T-helper 22 cell (primary cell): Measurements from ENCODE around the gene ZC2HC1B.

Experiments used
- DNase-seq: peaks from one replicate; pipeline ENCODE4 v3.0.0-alpha.2; 2020; ENCODE audit warnings: low read depth

Gene ZC2HC1B

GRCh38 chr6:143963158-143963919, 99.1 kb downstream of the ZC2HC1B start:
- no peak for DNase-seq

GRCh38 chr6:143964674-143965081, 100.4 kb downstream of the ZC2HC1B start:
- no peak for DNase-seq

- no peak for DNase-seq
These were observed 101.4 kb downstream of the ZC2HC1B start for GRCh38 chr6:143965503-143966171.

GRCh38 chr6:143966312-143966711, 102.0 kb downstream of the ZC2HC1B start:
- no peak for DNase-seq

DNA sequence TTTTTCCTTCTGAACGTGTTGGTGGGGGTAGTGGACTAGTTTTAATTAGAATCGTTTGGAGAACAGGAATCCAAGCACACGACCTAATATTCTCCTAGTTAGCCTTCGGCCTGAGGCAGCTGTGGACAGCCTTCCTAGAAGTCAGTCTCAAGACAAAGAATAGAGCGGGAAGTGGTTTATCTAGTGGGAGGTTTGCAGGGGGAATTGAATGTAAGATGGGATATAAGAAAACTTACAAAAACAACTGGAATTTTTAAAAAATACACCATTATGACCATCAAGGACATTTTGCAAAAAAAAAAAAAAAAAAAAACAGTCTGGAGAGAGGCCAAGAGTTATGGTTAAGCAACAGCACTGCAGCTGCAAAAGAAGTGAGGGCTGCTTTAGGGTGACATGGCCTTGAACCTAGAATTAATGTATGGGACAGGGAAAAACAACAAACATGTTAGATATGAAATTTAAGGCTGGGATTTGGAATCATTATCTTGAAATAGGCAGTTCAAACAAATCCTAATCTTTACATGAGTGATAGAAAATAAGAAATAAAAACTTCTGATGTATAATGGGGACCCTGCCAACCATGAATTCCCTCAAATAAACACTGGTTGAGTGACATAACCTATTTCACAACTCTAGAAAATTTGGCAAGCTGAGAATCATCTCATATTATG, 103.6 kb downstream of the ZC2HC1B start:
- DNase-seq, result no peak

- no peak for DNase-seq
These were observed 104.8 kb downstream of the ZC2HC1B start for GRCh38 chr6:143969077-143969476.

- DNase-seq, result no peak
These were observed 106.4 kb downstream of the ZC2HC1B start for GRCh38 chr6:143970456-143971218.

DNA sequence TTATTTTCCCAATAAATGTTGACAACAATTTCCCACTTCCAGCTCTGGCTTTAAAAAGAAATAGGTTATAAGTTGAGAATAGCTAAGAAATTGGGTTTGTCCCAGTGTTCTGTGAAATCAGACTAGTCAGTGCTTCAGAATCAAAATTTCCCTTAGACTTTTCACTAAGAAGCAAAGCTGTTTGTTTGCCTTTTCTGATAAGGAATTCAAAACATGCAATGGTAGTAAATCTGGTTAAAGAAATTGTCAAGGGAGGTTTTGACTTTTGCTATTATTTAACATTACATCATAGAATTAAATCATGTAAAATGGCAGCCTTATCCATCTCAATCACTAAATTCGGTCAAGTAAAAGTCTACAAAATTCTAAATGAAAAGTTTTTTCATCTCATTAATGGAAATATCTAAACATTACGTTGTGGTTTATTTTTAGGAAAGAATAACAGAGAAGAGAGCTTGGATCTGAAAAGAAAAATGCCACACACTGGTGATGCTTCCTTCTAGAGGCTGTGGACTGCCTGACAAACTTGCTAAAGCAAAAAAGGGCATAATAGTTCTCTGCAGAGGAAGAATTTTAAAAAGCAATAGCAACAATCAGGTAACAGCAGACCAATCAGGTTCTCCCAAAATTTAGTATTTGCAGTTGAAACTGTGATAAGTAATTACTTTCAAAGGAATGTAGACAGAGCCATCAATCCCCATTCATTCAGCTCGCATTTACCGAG, 107.4 kb downstream of the ZC2HC1B start:
- DNase-seq, result no peak

GRCh38 chr6:143973097-143973966, 109.1 kb downstream of the ZC2HC1B start:
- DNase-seq, result no peak

DNA sequence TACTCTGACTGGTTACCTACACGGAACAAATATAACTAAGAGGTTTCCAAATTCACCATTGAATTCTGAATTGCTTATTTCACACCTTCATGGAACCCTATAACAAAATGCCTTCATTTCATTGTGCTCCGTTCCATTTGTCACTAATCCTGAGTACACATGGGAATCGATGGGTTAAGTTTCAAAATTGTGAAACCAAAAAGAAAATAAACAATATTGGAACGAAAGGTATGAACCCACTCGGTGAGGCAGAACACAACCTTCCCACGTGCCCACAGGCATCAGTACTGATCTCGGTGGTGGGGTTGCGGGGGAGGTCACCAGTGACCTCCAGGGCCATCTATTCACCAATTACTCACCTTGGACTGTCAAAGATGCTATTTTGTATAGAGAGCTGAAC, 109.8 kb downstream of the ZC2HC1B start:
- DNase-seq, result no peak

- DNase-seq, result no peak
These were observed 112.6 kb downstream of the ZC2HC1B start for GRCh38 chr6:143976806-143977349.

DNA sequence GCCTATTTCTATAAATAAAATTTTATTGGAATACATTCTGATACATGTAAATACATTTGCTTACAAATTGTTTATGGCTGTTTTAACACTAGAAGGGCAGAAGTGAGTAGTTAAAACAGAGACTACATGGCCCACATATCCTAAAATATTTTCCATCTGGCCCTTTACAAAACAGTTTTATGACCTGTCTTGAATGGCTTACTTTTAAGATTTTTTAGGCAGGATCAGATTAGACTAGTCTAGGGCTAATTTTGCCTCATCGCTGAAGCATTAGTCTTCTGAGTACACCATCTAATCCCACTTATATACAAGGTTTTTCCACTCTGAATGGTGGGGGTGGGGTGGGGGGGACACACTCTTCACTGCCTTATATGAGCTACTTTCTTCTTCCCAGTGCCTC, 116.6 kb downstream of the ZC2HC1B start:
- DNase-seq, result no peak

DNA sequence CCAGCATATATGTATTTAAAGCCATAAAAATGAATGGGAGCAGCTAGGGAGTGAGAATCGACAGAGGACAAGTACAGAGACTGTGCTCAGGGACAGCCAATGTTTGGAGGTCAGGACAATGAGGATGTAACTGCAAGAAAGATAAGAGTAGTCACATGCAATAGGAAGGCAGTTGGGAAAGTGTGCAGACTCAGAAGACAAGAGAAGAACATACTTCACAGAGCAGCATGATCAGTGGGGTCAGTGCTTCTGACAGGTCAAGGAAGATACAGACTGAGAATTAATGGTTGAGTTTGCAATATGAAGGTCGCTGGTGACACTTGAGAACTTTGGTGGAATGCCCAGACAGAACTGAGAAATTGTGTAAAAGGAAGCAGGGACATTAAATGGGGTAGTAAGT, 118.7 kb downstream of the ZC2HC1B start:
- DNase-seq, result no peak

DNA sequence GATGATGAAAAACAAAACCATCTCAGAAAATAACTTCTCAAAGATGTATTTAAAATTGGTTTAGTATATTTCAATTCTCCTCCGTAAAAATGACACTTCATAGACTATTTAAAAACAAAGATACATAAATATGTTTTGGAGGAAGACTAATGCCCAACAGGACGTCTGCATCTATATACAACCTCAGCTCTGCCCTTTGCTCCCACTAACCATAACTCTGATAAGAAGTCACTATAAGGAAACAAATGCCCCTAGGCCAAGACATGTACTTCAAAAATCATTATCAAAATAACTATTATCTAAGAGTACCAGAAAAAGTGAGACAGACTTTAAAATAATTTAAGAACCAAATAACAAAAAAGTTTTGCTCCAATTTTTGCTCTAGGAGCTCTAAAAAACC, 120.4 kb downstream of the ZC2HC1B start:
- no peak for DNase-seq

DNA sequence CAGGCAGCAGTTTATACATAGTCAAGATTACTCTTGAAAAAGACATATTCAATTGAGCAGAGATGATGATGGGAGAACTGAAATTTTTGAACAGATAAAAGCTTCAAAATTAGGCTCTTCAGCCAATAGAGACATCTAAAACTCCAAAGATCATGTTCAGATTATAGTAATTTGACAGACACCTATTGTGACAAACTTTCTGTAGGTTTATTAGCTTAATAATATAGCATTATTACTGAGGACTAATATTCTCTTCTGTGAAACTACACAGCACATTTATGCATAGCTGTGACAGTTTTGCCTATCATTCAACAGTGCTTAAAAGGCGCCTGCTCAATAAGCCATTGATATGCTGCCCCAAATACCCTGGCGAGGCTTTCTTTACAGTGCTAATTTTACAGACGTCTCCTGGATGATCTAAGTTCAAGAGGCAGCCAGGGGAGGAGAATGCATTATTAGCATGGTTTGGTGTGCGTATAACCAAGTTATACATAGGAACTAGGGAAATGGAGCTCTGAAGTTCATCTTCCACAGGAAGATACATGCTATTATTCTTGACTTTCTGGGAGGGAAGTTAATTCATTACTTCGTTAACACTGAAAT, 122.3 kb downstream of the ZC2HC1B start:
- DNase-seq, result no peak
